ENCODE data around the gene JAK1.

GRCh38 chr1:64823691-64824476 lies 142.5 kb downstream of the JAK1 start:
- TF ChIP-seq, protein P1, sequence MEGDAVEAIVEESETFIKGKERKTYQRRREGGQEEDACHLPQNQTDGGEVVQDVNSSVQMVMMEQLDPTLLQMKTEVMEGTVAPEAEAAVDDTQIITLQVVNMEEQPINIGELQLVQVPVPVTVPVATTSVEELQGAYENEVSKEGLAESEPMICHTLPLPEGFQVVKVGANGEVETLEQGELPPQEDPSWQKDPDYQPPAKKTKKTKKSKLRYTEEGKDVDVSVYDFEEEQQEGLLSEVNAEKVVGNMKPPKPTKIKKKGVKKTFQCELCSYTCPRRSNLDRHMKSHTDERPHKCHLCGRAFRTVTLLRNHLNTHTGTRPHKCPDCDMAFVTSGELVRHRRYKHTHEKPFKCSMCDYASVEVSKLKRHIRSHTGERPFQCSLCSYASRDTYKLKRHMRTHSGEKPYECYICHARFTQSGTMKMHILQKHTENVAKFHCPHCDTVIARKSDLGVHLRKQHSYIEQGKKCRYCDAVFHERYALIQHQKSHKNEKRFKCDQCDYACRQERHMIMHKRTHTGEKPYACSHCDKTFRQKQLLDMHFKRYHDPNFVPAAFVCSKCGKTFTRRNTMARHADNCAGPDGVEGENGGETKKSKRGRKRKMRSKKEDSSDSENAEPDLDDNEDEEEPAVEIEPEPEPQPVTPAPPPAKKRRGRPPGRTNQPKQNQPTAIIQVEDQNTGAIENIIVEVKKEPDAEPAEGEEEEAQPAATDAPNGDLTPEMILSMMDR (IDR thresholded peaks at IDR 0.05), result peak; percentile 83
- no peak for TF ChIP-seq ZFX (IDR thresholded peaks at IDR 0.05; ENCODE audit: borderline replicate concordance)

Data from 22Rv1 (cell line).